HepG2 (cell line): ENCODE data around the gene SMTN. TPM values are rescaled to one million over a fixed set of nuclear protein-coding genes. Genes with fewer than 3 reads are reported as not detected.

Experiments used
- ATAC-seq: fragments of 200-7000 bp; cut with Tn5 transposase; 3 replicates; pipeline ENCODE4 v1.9.1; 2020; ENCODE audit warnings: mild to moderate bottlenecking, moderate library complexity
- BruUV-seq: library from RNA; stranded (reverse); fragments of 400-500 nt; replicated peaks from 2 replicates; lab custom pipeline; 2021; lab: Mats Ljungman, UMichigan
- CTCF ChIA-PET: fragments of 300-600 bp; formaldehyde crosslinking; extraction: SDS; loops from one replicate; lab custom pipeline; 2021; ENCODE audit warnings: low total read pairs, inconsistent platforms, low intra/inter-chr PET ratio; lab: Yijun Ruan, JAX
- POLR2A ChIA-PET: fragments of 350-600 bp; sonication (Branson Sonifier 250); formaldehyde crosslinking; loops from one replicate; lab custom pipeline; 2020; ENCODE audit warnings: antibody characterized with exemption, inconsistent platforms; lab: Yijun Ruan, JAX
- DNase-seq: peaks from one replicate; pipeline ENCODE4 v3.0.0-alpha.2; 2015; ENCODE audit warnings: low spot score
- FAIRE-seq: peaks from 3 replicates; lab custom pipeline; 2011; peaks lifted over from hg19 to GRCh38; lab: Jason Lieb, UNC
- H2AFZ ChIP-seq: one replicate; pipeline ENCODE4 v1.6.1; 2011; ENCODE audit warnings: low read length, inconsistent platforms
- H3K27ac ChIP-seq: fragments of 300-600 bp; 3 replicates; pipeline ENCODE4 v1.8.0; 2011; ENCODE audit warnings: mixed run types, mild to moderate bottlenecking, mixed read lengths, low read length, inconsistent platforms; ENCODE audit not compliant: insufficient read depth; ENCODE audit errors: extremely low read length
- H3K27me3 ChIP-seq, 2 experiments: fragments of 200-600 bp in 1 of 2; 2 replicates in 1 of 2; 3 replicates in 1 of 2; pipeline versions ENCODE4 v1.6.0 to v1.8.0; 2011; ENCODE audit warnings: low read length in 2 of 2, mild to moderate bottlenecking in 2 of 2, moderate library complexity in 2 of 2, inconsistent platforms in 1 of 2; ENCODE audit not compliant: insufficient read depth in 2 of 2, control insufficient read depth in 1 of 2
- H3K36me3 ChIP-seq, 2 experiments: fragments of 200-600 bp in 1 of 2; replicated peaks in 1 of 2; 2 replicates in 1 of 2; 3 replicates in 1 of 2; pipeline versions ENCODE4 v1.5.1 to v1.8.0; 2011; ENCODE audit warnings: low read length in 2 of 2, inconsistent platforms in 1 of 2; ENCODE audit not compliant: insufficient read depth in 2 of 2, control insufficient read depth in 1 of 2
- H3K4me1 ChIP-seq: 2 replicates; pipeline ENCODE4 v1.5.1; 2012; ENCODE audit warnings: low read length, inconsistent platforms; ENCODE audit not compliant: insufficient read depth
- H3K4me2 ChIP-seq: 2 replicates; pipeline ENCODE4 v1.6.0; 2011; ENCODE audit warnings: low read depth, low read length, inconsistent platforms
- H3K4me3 ChIP-seq, 3 experiments: fragments of 200-600 bp in 1 of 3; sonication (generic), shearing (Covaris generic) in 1 of 3; replicated peaks in 1 of 3; 2 replicates each; pipeline ENCODE4 v1.5.1; 2011 to 2016; ENCODE audit warnings: low read length in 3 of 3, inconsistent platforms in 2 of 3, low read depth in 2 of 3, mild to moderate bottlenecking in 2 of 3, control low read depth in 1 of 3, mixed read lengths in 1 of 3; ENCODE audit not compliant: insufficient read depth in 1 of 3
- H3K79me2 ChIP-seq: one replicate; pipeline ENCODE4 v1.6.1; 2011; ENCODE audit warnings: low read length, inconsistent platforms; ENCODE audit not compliant: insufficient read depth
- H3K9ac ChIP-seq: 2 replicates; pipeline ENCODE4 v1.6.0; 2011; ENCODE audit warnings: mild to moderate bottlenecking, low read depth, low read length, inconsistent platforms; ENCODE audit not compliant: insufficient read depth
- H3K9me3 ChIP-seq: 2 replicates; pipeline ENCODE4 v1.5.1; 2012; ENCODE audit warnings: mild to moderate bottlenecking, low read length
- H4K20me1 ChIP-seq: 2 replicates; pipeline ENCODE4 v1.6.0; 2011; ENCODE audit warnings: inconsistent platforms, mild to moderate bottlenecking, low read length, moderate library complexity; ENCODE audit not compliant: insufficient read depth
- MAZ ChIP-seq, 2 experiments: sonication (generic) in 1 of 2; formaldehyde crosslinking in 1 of 2; IDR thresholded peaks; 2 replicates each; pipeline versions ENCODE4 v1.5.0 to v1.6.1; 2012 to 2020; ENCODE audit warnings: low read depth in 2 of 2, mild to moderate bottlenecking in 2 of 2, borderline replicate concordance in 1 of 2, improper control_type of control experiment in 1 of 2, low read length in 1 of 2, missing genetic modification reagents in 1 of 2, moderate library complexity in 1 of 2
- RAD21 ChIP-seq: fragments of 450-650 bp; formaldehyde crosslinking; IDR thresholded peaks from 2 replicates; pipeline ENCODE4 v1.5.0; 2020; ENCODE audit warnings: mild to moderate bottlenecking
- ZFP37 ChIP-seq: sonication (generic); formaldehyde crosslinking; IDR thresholded peaks from 2 replicates; pipeline ENCODE4 v1.4.0; 2020; ENCODE audit warnings: missing genetic modification reagents, borderline replicate concordance
- WGBS: methylation state at CpG from one replicate; pipeline ENCODE4 v1.1.6; 2017; ENCODE audit warnings: low lambda C conversion rate; 5-methylcytosine and 5-hydroxymethylcytosine counted together
- in situ Hi-C: cut with HindIII; loops from 2 replicates; pipeline ENCODE4 v1.10.0; 2017; ENCODE audit warnings: low pct_unique_long_range_greater_than_20kb; ENCODE audit not compliant: extremely low pct_ligation_motif_present
- intact Hi-C: fragments of 100-400 bp; cut with micrococcal nuclease; formaldehyde crosslinking; loops from one replicate; pipeline ENCODE4 v1.10.0; 2022; ENCODE audit not compliant: unreplicated experiment
- polyA plus RNA-seq, 8 experiments: library from polyadenylated mRNA; depleted of rRNA in 3 of 8; stranded (reverse) in 7 of 8; unstranded in 1 of 8; fragments of >200 nt; fragmentation: Illumina TruSeq in 4 of 8; extraction: Trizol in 4 of 8; gene quantifications; 2 replicates each; pipeline versions ENCODE4 v1.2.1 to v1.2.3, GENCODE V29; 2011 to 2016; ENCODE audit warnings: low read depth in 4 of 8, missing spikeins in 1 of 8, mixed read lengths in 1 of 8; ENCODE audit not compliant: insufficient read depth in 1 of 8
- total RNA-seq, 5 experiments: library from RNA; depleted of rRNA; stranded (reverse); fragments of >200 nt; fragmentation: Illumina TruSeq; extraction: Trizol; gene quantifications; 2 replicates each; pipeline ENCODE4 v1.2.3, GENCODE V29; 2016; ENCODE audit warnings: low read depth in 1 of 5
- TF ChIP-seq, protein P1 (sequence below): sonication (generic); formaldehyde crosslinking; conservative IDR thresholded peaks from 2 replicates; pipeline ENCODE4 v1.4.0; 2020; ENCODE audit warnings: missing genetic modification reagents
- TF ChIP-seq, protein P2 (sequence below): sonication (generic); formaldehyde crosslinking; IDR thresholded peaks from 2 replicates; pipeline ENCODE4 v1.5.0; 2020; ENCODE audit warnings: mild to moderate bottlenecking, missing genetic modification reagents
- TF ChIP-seq, protein P3 (sequence below), 2 experiments: sonication (generic) in 1 of 2; formaldehyde crosslinking in 1 of 2; IDR thresholded peaks; 2 replicates each; pipeline versions ENCODE4 v1.6.1 to v1.9.0; 2014 to 2022; ENCODE audit warnings: antibody characterized with exemption in 1 of 2, borderline replicate concordance in 1 of 2, inconsistent platforms in 1 of 2, low read depth in 1 of 2, missing genetic modification reagents in 1 of 2
- TF ChIP-seq, protein P4 (sequence below): IDR thresholded peaks from 2 replicates; pipeline ENCODE4 v1.6.1; 2016; ENCODE audit warnings: control low read depth

Gene SMTN
- total and polyA plus RNA-seq, 2 of the 13 experiments (the other 11 are each of a cell fraction or from before 2014, with no cell fraction given), result 14.7 to 26.1 TPM

DNA sequence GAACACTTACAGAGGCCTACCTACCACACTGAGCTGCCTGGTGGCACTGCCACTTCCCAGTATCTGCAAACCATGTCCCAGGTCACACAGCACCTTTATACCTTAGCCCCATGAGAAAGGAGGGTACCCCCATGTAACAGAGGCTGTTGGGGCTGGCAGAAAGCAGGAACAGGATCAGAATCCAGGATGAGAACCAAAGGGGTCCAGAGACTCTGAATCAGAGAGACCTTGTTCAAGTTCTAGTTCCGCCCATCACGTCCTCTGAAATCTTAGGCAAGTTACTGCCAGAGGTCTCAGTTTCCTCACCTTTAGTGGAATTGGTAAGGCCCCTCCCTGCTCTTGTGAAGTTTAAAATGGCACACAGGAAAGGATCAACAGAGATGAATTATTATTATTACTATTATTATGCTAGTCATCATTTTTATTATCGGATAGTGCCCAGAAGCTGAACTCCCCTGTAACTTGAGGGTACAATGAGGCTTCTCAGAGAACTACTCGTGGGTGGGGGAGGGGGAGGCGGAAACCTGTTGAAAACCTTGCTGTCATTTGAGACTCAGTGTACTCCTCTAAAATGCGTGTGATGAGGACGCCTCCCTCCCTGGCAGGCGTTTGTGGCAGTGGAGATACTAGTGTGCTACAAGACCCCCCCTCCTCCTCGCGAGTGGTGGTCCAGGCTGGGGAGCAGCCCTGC lies 17.0 kb downstream of the SMTN start:
- H3K9me3 ChIP-seq, result no peaks in the 10 kb centered on the region
- in situ Hi-C loops (no loop called here), intact Hi-C loops (no loop called here)
- H3K27ac ChIP-seq, result no peak overlapping the region
- no peak overlapping the region for H3K4me2 ChIP-seq
- H3K4me3 ChIP-seq, result no peak overlapping the region
- ATAC-seq (no peak), DNase-seq (no peak), FAIRE-seq (no peak)
- CTCF ChIA-PET, result no interaction called here
- POLR2A ChIA-PET, result interaction anchor here (0.7 kb wide), 1 partner anchor 449 kb away, joined by 4 read pairs; no protein-coding TSS in a partner anchor
- no peaks in the 10 kb centered on the region for H3K27me3 ChIP-seq
- no peaks in the 10 kb centered on the region for H4K20me1 ChIP-seq
- no peaks in the 10 kb centered on the region for H3K79me2 ChIP-seq
- TF ChIP-seq MAZ (IDR thresholded peaks at IDR 0.05; ENCODE audit: borderline replicate concordance, low read depth, low read length), result no peak
- TF ChIP-seq MAZ (CRISPR knock-in tag; IDR thresholded peaks at IDR 0.05; ENCODE audit: low read depth), result no peak
- TF ChIP-seq, protein P1, sequence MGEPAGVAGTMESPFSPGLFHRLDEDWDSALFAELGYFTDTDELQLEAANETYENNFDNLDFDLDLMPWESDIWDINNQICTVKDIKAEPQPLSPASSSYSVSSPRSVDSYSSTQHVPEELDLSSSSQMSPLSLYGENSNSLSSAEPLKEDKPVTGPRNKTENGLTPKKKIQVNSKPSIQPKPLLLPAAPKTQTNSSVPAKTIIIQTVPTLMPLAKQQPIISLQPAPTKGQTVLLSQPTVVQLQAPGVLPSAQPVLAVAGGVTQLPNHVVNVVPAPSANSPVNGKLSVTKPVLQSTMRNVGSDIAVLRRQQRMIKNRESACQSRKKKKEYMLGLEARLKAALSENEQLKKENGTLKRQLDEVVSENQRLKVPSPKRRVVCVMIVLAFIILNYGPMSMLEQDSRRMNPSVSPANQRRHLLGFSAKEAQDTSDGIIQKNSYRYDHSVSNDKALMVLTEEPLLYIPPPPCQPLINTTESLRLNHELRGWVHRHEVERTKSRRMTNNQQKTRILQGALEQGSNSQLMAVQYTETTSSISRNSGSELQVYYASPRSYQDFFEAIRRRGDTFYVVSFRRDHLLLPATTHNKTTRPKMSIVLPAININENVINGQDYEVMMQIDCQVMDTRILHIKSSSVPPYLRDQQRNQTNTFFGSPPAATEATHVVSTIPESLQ (CRISPR knock-in tag), result no peak
- no peak for TF ChIP-seq ZFP37 (CRISPR knock-in tag)
- TF ChIP-seq, protein P2, sequence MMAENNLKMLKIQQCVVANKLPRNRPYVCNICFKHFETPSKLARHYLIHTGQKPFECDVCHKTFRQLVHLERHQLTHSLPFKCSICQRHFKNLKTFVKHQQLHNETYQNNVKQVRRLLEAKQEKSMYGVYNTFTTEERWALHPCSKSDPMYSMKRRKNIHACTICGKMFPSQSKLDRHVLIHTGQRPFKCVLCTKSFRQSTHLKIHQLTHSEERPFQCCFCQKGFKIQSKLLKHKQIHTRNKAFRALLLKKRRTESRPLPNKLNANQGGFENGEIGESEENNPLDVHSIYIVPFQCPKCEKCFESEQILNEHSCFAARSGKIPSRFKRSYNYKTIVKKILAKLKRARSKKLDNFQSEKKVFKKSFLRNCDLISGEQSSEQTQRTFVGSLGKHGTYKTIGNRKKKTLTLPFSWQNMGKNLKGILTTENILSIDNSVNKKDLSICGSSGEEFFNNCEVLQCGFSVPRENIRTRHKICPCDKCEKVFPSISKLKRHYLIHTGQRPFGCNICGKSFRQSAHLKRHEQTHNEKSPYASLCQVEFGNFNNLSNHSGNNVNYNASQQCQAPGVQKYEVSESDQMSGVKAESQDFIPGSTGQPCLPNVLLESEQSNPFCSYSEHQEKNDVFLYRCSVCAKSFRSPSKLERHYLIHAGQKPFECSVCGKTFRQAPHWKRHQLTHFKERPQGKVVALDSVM (CRISPR knock-in tag), result no peak
- TF ChIP-seq RAD21 (CRISPR knock-in tag), result no peak
- TF ChIP-seq, protein P3, sequence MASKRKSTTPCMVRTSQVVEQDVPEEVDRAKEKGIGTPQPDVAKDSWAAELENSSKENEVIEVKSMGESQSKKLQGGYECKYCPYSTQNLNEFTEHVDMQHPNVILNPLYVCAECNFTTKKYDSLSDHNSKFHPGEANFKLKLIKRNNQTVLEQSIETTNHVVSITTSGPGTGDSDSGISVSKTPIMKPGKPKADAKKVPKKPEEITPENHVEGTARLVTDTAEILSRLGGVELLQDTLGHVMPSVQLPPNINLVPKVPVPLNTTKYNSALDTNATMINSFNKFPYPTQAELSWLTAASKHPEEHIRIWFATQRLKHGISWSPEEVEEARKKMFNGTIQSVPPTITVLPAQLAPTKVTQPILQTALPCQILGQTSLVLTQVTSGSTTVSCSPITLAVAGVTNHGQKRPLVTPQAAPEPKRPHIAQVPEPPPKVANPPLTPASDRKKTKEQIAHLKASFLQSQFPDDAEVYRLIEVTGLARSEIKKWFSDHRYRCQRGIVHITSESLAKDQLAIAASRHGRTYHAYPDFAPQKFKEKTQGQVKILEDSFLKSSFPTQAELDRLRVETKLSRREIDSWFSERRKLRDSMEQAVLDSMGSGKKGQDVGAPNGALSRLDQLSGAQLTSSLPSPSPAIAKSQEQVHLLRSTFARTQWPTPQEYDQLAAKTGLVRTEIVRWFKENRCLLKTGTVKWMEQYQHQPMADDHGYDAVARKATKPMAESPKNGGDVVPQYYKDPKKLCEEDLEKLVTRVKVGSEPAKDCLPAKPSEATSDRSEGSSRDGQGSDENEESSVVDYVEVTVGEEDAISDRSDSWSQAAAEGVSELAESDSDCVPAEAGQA (IDR thresholded peaks at IDR 0.05; ENCODE audit: low read depth), result no peak
- TF ChIP-seq, protein P3 (CRISPR knock-in tag; IDR thresholded peaks at IDR 0.05; ENCODE audit: borderline replicate concordance), result no peak
- TF ChIP-seq, protein P4, sequence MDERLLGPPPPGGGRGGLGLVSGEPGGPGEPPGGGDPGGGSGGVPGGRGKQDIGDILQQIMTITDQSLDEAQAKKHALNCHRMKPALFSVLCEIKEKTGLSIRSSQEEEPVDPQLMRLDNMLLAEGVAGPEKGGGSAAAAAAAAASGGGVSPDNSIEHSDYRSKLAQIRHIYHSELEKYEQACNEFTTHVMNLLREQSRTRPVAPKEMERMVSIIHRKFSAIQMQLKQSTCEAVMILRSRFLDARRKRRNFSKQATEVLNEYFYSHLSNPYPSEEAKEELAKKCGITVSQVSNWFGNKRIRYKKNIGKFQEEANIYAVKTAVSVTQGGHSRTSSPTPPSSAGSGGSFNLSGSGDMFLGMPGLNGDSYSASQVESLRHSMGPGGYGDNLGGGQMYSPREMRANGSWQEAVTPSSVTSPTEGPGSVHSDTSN (CRISPR knock-in tag), result no peak
- H3K9ac ChIP-seq, result no peak overlapping the region
- peaks cover 23 to 39% of the 10 kb centered on the region in 2 experiments; a peak in 4 of 5 replicates for H3K36me3 ChIP-seq
- H3K4me1 ChIP-seq, result peaks cover 19% of the 10 kb centered on the region
- WGBS, result 95% methylated on average over 8 of the region's 10 CpGs
- no TSS peak for BruUV-seq
- no peak overlapping the region for H2AFZ ChIP-seq
